Epidermal melanocyte (primary cell): ENCODE measurements around the gene PIWIL1.
A peak's percentile ranks its signal among the peaks of the same experiment; 100 is the strongest.

Experiments
- DNase-seq: peaks from one replicate; pipeline ENCODE4 v3.0.0; 2011; ENCODE audit warnings: low spot score; ENCODE audit not compliant: insufficient read length

Gene PIWIL1

DNA sequence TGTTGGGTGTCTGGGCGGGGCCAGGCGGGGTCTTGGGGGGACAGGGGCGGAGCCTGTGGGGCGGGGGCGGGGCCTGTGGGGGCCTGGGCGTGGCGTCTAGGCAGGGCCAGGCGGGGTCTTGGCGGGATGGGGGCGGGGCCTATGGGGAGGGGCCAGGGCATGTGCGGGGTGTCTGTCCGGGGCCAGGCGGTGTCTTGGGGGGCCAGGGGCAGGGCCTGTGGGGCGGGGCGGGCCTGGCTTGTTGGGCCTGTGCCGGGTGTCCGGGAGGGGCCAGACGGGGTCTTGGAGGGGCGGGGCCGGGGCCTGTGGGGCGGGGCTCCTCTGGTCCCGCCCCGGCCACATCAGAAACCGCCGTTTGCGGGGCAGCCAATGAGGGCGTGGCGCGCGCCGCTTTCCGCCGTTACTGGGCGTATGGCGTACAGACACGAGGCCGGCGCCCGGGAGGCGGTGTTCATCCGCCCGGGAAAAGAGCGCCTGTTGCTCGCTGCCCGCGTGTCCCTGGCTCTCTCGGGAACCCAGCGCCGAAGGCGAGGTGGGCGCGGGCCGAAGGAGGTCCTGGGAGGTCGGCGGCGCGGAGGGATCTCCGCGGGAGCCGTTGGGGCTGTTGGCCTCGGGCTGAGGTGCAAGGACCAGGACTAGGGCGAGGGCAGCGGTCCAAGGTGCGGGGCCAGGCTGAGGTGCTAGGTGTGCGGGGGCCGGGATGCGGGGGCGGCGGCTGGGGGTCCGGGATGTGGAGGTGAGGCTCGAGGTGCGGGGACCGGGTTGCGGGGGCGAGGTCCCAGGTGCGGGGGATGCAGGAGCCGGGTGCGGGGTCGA, at the start of gene PIWIL1:
PIWIL1 (plus strand) TSS at position 400 of the 816 bp plus-strand sequence. CDS start 4,705 bp downstream, outside the sequence.
- DNase-seq: no peak

DNA sequence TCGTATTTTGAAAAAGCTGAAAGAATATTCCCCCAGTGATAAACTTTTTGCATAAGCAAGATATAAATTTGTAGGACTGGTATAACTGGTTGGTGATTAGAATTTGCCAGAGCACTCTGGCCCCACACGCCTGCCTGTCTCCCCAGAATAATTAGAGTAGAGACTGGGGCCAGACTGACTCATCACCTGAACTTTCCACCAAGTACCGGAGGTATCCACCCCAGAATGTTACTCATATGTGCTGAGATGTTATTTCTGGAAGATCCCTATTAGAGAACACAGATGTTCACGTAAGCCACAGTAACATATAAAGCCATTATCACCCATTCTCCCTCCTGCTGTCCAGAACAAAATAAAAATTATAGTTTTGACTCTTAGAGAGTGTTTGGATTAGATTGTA, 49.5 kb upstream of the PIWIL1 start:
- no peak for DNase-seq

DNA sequence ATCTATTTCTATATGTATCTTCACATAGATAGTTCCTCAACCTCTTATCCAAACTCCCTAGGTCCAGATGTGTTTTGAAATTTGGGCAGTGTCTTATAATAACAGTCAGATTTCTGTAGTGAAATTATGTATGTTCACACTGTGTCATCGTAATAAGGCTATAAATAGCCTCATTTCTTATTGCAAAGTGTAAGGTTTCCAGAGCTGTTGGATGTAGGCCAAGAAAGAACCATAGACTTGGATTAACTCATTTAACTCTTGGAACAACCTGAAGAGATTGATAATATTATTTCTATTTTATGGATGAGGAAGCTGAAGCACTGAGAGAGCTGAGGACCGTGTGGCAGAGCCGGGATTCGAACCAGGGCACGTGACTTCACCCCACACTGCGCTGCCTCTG, 49.0 kb upstream of the PIWIL1 start:
- DNase-seq: no peak

DNA sequence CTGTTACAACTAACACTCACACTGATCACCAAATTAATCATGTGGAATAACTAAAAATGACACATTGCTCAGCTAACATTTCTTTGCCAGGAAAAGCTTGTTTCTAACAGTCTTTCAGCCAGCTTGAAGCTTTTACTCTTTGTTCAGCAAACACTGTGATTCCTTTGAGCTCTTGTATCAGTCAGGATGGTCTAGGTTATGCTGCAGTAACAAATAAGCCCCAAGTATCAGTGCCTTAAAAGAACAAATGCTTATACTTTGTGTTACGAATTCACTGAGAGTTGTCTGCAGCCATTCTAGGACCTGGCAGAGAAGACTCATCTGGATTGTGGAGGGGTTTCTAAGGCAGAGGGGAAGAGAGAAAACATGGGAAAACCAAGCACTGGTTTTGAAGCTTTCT, 47.6 kb upstream of the PIWIL1 start:
- DNase-seq: no peak

DNA sequence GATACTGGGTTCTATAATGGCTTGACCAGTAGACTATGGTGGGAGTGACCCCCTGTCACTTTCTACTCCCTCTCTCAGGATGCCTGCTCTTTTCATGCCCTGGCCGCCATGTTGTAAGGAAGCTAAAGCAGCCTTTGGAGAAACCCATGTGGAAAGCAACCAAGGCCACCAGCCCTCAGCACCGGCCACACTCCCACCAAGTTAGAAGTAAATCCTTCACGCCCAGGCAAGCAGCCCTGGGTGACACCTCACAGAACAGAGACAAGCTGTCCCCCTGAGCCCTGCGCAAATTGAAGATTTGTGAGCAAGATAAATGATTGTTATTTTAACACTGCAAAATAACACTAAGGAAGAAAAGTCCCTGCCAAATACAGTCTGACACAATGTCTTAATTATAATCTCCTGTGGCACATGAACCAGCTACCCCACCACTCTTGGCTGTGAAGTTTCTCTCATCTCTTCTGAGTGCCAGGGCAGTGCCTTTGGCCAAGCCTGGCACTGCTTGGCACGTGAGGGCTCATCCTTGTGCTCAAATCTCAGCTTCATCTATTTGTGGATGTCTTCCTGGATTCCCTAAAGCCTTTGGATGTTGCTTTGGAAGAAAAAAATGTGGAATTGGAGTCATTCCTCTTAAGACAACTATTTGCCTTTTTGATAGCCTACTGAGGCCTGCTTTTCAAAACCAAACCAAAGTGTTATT, 39.2 kb upstream of the PIWIL1 start:
- DNase-seq: no peak

DNA sequence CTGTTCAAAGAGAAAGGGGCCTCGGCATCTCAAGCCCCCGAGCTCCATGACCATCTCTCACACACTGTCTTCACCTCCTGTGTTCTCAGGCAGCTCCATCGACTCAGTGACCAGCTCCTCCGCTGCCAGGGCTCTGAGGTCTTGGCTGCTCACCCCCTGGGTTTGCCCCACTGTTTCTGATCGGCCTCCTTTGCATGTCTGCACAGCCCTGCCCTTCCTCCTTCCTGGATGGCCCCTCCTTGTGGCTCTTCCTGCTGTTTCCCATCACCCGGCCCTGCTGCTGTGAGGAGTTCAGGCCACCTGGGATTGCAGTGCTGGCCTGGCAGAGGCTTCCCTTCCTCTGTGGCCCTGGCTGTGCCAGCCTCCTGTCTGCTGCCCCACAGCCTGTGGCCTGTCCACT, 38.1 kb upstream of the PIWIL1 start:
- no peak for DNase-seq

DNA sequence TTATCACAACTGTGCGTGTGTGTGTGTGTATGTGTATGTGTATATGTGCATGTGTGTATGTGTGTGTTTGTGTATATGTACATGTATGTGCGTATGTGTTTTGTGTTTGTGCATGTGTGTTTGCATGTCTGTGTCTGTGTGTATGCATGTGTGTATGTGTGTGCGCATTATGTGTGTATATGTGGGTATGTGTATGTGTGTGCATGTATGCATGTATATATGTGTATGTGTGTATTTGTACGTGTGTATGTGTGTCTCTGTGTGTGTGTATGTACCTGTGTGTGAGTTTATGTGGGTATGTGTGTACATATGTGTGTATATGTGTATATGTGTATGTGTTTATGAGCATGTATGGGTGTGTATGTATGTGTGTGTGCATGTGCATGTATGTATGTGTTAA, 37.6 kb upstream of the PIWIL1 start:
- DNase-seq: no peak

DNA sequence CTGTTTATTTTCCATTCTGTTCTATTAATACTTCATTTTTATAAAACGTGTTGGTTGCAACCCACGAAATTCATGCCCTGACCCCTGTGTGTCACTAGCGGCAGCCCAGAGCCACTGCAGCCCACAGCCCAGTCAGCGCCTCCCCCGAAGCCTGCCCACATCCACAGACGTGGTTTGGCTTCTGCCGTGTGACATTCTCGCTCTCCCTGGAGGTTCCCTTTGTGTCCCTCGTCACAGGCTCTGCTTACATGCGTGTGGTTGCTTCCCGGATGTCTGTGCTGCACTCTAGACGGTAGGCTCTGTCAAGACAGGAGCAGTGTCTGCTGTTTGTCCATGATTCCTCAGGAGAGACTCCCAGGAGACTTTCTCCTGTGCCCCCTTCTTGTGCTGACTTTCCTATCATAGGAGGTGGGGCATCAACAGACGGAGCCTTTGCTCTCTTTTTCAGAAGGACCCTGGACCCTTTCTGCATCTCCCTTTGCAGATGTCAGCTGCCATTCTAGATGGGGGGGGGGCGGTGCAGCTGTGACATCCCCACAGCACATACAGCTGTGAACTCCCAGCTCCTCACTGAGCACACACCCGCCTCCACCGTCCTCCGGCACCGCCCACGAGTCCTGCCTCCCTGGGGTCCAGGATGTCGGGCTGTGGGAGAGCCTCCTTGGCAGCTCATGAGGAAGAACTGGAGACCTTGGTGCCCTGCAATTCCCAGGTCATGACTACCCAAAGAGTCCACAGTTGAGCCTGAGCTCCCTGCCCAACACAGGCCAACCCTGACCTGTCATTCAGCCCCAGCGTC, 36.8 kb upstream of the PIWIL1 start:
- no peak for DNase-seq

DNA sequence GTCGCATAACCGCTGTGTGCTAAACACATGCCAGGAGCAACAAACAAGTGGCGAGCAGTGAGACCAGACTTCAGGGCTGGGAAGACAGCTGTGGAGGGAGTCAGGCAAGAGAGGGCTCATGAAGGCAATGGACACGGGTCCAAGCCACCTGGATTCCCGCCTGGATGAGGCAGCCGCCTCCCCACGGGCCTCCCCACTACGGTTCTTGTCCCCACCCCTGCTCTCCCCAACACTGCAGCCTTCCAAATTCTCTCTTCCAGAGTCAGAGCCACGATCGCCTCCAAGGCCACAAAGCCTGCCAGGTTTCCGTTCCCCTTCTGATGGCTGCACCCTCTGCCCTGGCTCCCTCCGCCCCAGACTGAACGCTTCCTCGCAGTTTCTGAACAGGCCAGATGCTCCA, 36.1 kb upstream of the PIWIL1 start:
- DNase-seq: no peak

DNA sequence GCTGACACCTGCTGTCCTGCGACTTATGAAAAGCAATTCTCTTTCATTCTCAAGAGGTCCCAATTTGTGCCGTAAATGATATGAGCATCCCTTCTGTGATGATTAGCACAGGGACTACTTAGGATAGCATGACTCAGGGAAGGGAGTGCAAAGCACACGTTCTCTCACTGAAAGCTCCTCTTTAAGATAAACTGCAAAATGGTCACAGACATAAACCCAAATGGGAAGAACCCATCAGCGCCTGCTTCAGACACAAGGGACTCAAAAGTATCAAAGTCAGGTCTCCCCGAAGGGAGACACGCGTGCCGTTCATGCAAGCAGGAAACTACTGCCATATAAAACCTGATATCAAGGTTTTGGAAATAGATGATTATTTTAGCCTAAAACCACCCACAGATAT, 33.9 kb upstream of the PIWIL1 start:
- DNase-seq: no peak

DNA sequence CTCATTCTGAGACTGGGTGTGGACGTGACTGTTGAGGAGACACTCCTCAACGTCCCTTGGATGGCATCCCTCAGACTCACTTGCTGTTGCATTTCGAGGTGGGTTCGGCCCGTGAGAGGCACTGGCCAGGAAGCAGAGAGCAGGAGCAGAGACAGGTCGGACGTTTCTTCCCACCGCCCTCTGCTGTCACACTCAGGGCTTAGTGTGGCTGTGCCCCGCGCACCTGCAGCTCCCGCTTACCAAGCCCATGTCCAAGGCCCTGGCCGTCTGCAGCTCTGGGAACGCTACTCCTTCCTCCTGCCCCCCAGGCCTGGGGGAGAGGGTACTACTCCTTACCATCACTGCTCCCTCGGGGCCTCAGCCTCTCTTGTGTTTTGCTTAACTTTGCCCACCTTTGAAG, 29.8 kb upstream of the PIWIL1 start:
- DNase-seq: no peak

DNA sequence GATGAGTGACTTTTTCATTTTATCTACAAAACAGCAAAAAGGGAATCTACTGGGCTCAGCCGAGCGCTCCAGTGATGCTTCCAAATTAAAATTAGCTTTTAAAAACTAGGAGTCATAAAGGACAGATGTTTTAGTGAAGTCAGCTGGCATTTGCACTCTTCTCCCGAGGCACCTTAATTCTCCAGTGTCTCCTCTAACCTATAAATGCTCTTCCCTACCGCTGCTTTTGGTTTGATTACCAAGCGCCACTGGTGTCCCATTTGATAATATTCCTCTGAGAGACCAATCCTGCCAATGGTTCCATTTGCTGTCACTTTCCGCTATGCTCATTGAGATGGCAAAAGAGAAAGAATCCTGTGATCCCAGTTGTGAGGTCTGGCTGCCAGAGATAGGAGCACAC, 29.3 kb upstream of the PIWIL1 start:
- no peak for DNase-seq

DNA sequence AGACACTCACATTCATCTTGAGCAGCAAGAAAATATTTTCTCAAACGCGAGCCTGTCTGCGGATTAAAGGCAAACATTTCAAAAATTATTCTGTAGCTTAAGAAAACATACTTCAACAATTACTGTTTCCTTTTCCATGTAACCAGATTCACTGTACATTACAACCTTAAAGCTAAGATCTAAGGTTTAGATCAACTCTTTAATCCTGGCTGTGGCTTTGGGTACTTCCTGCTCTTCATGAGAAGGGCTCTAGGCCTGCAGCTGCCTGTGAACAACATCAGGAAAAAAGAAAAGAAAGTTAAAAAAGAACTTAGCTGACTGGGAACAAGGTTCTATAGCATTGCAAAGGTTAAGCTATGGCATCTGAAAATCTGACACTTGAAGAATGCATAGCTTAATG, 21.4 kb upstream of the PIWIL1 start:
- no peak for DNase-seq

DNA sequence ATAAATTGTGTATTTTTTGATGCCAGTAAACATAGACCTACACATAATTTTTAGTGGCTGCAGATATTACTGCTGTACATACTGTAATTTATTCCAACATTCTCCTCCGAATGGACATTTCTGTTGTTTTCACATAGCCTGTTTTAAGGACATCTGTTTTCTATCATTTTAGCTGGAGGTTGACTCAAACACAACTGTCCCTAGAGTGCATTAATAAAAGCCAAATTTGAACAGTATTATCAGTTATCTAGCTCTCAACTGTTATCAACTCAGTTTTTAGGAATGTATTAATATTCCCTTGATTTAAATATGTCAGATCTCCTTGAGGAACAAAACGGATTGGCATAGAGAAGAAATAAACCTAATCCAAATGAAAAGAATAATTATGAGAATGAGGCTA, 17.2 kb upstream of the PIWIL1 start:
- DNase-seq: no peak

DNA sequence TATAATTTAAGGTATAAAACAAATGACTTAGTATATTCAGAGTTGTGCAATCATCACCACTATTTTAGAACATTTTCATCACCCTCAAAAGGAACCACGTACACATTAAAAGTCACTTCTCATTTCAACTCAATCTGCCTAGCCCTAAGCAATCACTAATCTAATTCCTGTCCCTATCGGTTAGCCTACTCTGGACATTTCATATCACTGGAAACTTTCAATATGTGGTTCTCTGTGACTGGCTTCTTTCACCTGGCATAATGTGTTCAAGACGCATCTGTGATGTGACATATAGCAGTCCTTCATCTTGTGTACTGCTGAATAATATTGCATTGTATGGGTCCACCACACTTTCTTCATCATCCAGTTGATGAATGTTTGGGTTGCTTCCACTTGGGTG, 15.4 kb upstream of the PIWIL1 start:
- DNase-seq: no peak

DNA sequence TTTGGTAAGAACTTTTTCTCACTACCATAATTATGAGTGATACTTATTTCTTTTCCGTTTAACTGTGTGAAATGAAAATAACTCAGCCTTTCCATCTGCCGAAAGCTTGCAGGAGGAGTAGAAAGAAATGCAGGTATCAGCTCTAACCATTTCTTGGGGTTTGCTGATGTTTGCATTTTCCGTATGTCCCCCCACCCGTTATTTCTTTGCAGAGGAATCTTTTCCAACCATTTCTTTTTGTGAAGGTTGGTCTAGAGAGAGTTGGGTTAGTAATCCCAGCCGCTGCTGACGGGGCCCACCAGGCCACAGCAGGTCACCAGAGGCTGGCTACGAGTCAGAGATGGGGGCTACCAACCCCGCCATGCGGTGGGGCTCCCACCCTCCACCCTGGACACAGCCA, 7.0 kb upstream of the PIWIL1 start:
- no peak for DNase-seq

DNA sequence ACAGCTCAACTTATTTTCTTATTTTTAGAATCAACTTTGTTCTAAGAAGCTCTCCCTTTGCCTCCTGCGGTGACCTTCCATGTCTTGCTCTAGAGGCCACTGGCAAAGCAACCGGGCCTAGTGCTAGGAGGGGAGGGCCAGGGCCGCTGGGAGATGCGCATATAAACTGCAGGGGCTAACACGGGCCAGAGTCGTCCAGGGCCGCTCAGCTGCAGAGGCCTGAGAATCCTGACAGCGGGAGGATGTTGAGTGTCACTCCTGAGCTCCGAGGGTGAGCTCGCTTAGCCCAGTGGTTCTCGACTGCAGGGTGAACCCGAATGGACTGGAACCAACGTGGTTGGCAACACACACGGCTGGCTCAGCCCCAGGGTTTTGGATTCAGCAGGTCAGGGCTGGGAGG, 6.5 kb upstream of the PIWIL1 start:
- no peak for DNase-seq

DNA sequence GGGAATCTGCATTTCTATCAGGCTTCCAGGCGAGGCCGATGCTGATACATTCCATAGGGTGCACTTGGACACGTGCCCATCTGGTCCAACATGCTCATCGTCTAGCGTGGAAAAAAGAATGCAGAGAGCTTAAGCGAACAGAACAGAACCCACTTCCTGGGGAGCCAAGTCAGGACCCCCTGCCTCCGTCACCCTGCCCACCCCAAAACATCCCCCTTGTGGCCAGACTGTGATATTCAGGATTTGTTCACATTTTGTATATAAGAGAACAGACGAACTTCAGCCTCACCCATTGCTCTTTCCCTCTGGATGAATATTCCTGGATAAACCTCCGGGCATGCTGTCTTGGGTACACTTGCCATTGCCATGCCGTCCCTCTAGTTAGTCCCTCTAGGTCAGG, 4.3 kb upstream of the PIWIL1 start:
- no peak for DNase-seq

DNA sequence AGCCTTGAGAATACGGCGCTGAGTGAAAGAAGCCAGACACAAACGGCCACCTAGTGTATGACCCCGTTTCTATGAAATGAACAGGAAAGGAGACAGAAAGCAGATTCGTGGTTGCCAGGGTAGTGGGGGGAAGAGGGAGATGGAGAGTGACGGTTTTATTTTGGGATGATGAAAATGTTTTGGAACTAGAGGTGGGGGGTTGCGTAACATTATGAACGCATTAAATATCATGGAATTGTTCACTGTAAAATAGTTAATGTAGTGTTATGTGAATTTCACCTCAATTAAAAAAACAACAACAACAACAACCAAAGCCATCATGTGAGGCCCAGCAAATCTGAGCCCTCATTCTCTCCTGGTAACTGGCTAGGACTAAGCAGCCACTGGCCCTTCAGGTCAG, 3.3 kb upstream of the PIWIL1 start:
- DNase-seq: no peak

DNA sequence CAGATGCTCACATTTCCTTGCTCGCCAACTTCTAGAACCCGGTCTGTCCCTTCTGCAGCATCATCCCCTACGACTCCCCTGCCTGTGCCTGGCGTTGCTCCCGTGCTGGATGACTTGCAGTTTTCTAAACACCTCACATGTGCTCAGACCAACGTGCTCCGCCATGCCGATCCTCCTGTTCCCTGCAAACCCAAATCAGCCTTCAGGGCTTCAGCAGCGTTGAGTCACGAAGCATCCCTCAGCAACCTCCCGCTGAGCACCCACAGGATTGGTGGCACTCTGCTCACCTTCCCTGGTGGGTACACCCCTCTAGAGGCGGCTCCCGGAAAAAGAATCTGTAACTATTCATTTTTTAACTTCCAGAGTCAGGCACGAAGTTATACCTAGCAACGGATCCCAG, 2.8 kb upstream of the PIWIL1 start:
- DNase-seq: no peak

DNA sequence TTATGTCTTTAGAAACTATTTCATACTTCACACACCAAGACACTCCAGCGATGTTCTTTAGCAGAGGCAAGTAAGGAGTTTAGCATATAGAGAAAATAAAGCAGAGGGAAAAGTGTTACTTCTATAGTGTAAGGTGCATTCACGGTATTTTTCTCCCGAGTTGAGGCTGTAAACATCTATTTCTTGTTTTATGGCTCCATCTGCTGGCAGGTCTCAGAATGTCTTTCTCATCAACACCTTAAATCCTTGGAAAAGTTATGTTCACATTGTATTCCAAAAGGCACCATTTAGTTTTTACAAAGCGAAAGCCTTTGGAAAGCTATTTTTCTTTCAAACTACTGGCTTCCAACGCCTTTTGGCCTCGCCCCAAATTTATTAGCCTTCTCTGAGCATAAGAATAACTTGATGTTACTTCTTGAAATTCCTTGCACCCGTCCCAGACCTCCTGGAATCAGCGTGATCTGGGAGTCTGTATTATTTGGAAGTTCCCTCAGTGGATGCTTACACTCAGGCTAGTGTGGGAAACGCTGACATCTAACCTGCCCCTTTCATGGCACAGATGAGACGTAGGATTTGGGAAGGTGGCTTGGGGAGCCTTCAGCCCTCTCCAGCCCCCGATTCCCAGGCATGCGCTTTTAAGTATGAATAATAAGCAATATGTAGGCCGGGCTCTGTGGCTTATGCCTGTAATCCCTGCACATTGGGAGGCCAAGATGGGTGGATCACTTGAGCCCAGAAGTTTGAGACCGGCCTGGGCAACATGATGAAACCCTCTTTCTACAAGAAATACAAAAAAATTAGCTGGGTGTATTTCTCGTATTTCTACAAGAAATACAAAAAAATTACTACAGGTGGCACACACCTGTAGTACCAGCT, 1.9 kb upstream of the PIWIL1 start:
- peak; percentile 76 for DNase-seq
